HCEC 1CT (cell line): ENCODE data around the gene SMARCA1.
A peak's percentile ranks its signal among the peaks of the same experiment; 100 is the strongest.
"Not testable (repeated sequence)": the region's sequence is repeated elsewhere in the genome, so short reads cannot be mapped to it uniquely, and the experiment has no call there.

Experiments used
- DNase-seq: peaks from one replicate; pipeline ENCODE4 v3.0.0-alpha.2; 2017

SMARCA1 gene

GRCh38 chrX:129523079-129523911, at the start of gene SMARCA1:
TSS of gene SMARCA1 (minus strand) at chrX:129523490. CDS start at chrX:129523370, 120 bp downstream.
- DNase-seq: peak; percentile 23

GRCh38 chrX:129572422-129572821, 49.1 kb upstream of the SMARCA1 start:
- no peak for DNase-seq

GRCh38 chrX:129568349-129568748, 45.1 kb upstream of the SMARCA1 start:
- no peak for DNase-seq

GRCh38 chrX:129566073-129566472, 42.8 kb upstream of the SMARCA1 start:
- no peak for DNase-seq

- DNase-seq: no peak
Observed at GRCh38 chrX:129565046-129565650, 41.9 kb upstream of the SMARCA1 start.

- DNase-seq: not testable (repeated sequence)
Observed at GRCh38 chrX:129564345-129564744, 41.1 kb upstream of the SMARCA1 start.

GRCh38 chrX:129561453-129561852, 38.2 kb upstream of the SMARCA1 start:
- no peak for DNase-seq

GRCh38 chrX:129559783-129560182, 36.5 kb upstream of the SMARCA1 start:
- DNase-seq: no peak

- no peak for DNase-seq
Observed at GRCh38 chrX:129557844-129558480, 34.7 kb upstream of the SMARCA1 start.

- DNase-seq: no peak
Observed at GRCh38 chrX:129556806-129557315, 33.6 kb upstream of the SMARCA1 start.

GRCh38 chrX:129554816-129555215, 31.5 kb upstream of the SMARCA1 start:
- not testable (repeated sequence) for DNase-seq

- no peak for DNase-seq
Observed at GRCh38 chrX:129553619-129554288, 30.5 kb upstream of the SMARCA1 start.

- no peak for DNase-seq
Observed at GRCh38 chrX:129549124-129549523, 25.8 kb upstream of the SMARCA1 start.

- DNase-seq: no peak
Observed at GRCh38 chrX:129545408-129545807, 22.1 kb upstream of the SMARCA1 start.

GRCh38 chrX:129544780-129545179, 21.5 kb upstream of the SMARCA1 start:
- DNase-seq: no peak

GRCh38 chrX:129540722-129541184, 17.5 kb upstream of the SMARCA1 start:
- peak; percentile 3 for DNase-seq

GRCh38 chrX:129540068-129540653, 16.9 kb upstream of the SMARCA1 start, which contains the start of gene OCRL:
TSS of gene OCRL (plus strand) at chrX:129540259. CDS start at chrX:129540440, 181 bp downstream.
- DNase-seq: peak; percentile 60

- DNase-seq: peak; percentile 56
Observed at GRCh38 chrX:129534816-129535578, 11.7 kb upstream of the SMARCA1 start.

GRCh38 chrX:129531132-129531531, 7.8 kb upstream of the SMARCA1 start:
- no peak for DNase-seq

- no peak for DNase-seq
Observed at GRCh38 chrX:129530410-129530809, 7.1 kb upstream of the SMARCA1 start.

- peak; percentile 2 for DNase-seq
Observed at GRCh38 chrX:129529685-129530281, 6.5 kb upstream of the SMARCA1 start.
